Osteocyte (in vitro differentiated cells): Measurements from ENCODE around the gene CRYBB2. TPM values are rescaled to one million over a fixed set of nuclear protein-coding genes. Genes with fewer than 3 reads are reported as not detected.
"Not testable (repeated sequence)": the region's sequence is repeated elsewhere in the genome, so short reads cannot be mapped to it uniquely, and the experiment has no call there.

Experiments
- DNase-seq: peaks from one replicate; pipeline ENCODE4 v3.0.0; 2021; ENCODE audit warnings: mixed read lengths; ENCODE audit not compliant: unreplicated experiment; ENCODE audit errors: extremely low spot score
- H3K27ac Mint-ChIP-seq: one replicate; pipeline ENCODE4 v1.8.0; 2021; ENCODE audit warnings: mild to moderate bottlenecking, mixed read lengths; ENCODE audit not compliant: unreplicated experiment
- H3K27me3 Mint-ChIP-seq: one replicate; pipeline ENCODE4 v1.8.0; 2021; ENCODE audit warnings: mixed read lengths; ENCODE audit not compliant: unreplicated experiment
- H3K36me3 Mint-ChIP-seq: one replicate; pipeline ENCODE4 v1.8.0; 2021; ENCODE audit warnings: mixed read lengths; ENCODE audit not compliant: unreplicated experiment
- H3K4me1 Mint-ChIP-seq: one replicate; pipeline ENCODE4 v1.8.0; 2021; ENCODE audit warnings: mixed read lengths; ENCODE audit not compliant: unreplicated experiment
- H3K4me3 Mint-ChIP-seq: one replicate; pipeline ENCODE4 v1.8.0; 2021; ENCODE audit warnings: mild to moderate bottlenecking, moderate library complexity, mixed read lengths; ENCODE audit not compliant: unreplicated experiment
- H3K9me3 Mint-ChIP-seq: one replicate; pipeline ENCODE4 v1.8.0; 2021; ENCODE audit warnings: mixed read lengths; ENCODE audit not compliant: unreplicated experiment
- total RNA-seq: library from RNA; stranded (reverse); gene quantifications from 2 replicates; pipeline ENCODE4 v1.2.1, GENCODE V29; 2021

The CRYBB2 gene
- total RNA-seq, 1 donor from 2014 or later, result not detected

- H3K27me3 Mint-ChIP-seq, result peaks cover 63% of the 10 kb centered on the region
- not testable (repeated sequence) for H3K27ac Mint-ChIP-seq, H3K36me3 Mint-ChIP-seq, H3K9me3 Mint-ChIP-seq, H3K4me1 Mint-ChIP-seq, H3K4me3 Mint-ChIP-seq, DNase-seq
Measured at GRCh38 chr22:25280118-25280517, 60.7 kb downstream of the CRYBB2 start.

Other genes starting within 250 kb of the CRYBB2 start
- gene CRYBB3, start 19.8 kb upstream of the CRYBB2 start, total RNA-seq, result not detected in 2 replicates